ENCODE results near the gene WIPF3.
"Not testable (repeated sequence)": the region's sequence is repeated elsewhere in the genome, so short reads cannot be mapped to it uniquely, and the experiment has no call there.

Gene WIPF3

GRCh38 chr7:29878081-29878688 lies 71.9 kb downstream of the WIPF3 start:
- ATAC-seq: no peak
- Mint-ChIP-seq H3K9me3 (no peaks in the 10 kb centered on the region), H3K27ac (no peak overlapping the region), H3K36me3 (no peaks in the 10 kb centered on the region), H3K4me1 (no peaks in the 10 kb centered on the region), H3K4me3 (no peak overlapping the region)
- DNase-seq (ENCODE audit: low spot score in 2 of 2): no peak

- no peak overlapping the region for H3K27ac Mint-ChIP-seq
- H3K9me3 Mint-ChIP-seq: no peaks in the 10 kb centered on the region
- ATAC-seq (peak; percentile 60), DNase-seq (ENCODE audit: low spot score in 2 of 2) (no peak)
- H3K36me3 Mint-ChIP-seq: no peaks in the 10 kb centered on the region
- no peak overlapping the region for H3K4me3 Mint-ChIP-seq
- H3K4me1 Mint-ChIP-seq: no peaks in the 10 kb centered on the region
These were observed 73.3 kb downstream of the WIPF3 start for GRCh38 chr7:29879609-29880008.

- Mint-ChIP-seq H3K4me3 (no peak overlapping the region), H3K9me3 (no peaks in the 10 kb centered on the region), H3K4me1 (no peaks in the 10 kb centered on the region), H3K36me3 (no peaks in the 10 kb centered on the region), H3K27ac (no peak overlapping the region)
- no peak for DNase-seq (ENCODE audit: low spot score in 2 of 2)
- ATAC-seq: no peak
These were observed 75.4 kb downstream of the WIPF3 start for GRCh38 chr7:29881724-29882123.

DNA sequence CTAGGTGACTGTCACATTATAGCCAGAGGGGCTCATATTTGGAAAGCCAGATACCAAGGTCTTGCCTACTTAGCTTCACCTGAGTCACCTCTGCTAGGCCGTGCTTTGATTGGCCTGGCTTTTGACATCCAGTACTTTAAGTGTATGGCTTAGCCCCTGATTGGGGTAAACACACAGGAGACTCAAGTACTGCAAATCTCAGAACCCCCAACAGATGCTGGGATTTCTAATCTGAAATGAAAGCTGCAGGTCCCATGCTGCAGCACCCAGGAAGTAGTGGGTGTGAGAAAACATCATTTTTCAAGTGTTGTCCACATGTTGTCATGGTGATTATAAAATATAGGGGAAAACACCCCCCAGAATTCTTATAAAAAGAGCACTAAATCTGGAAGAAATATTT lies 76.2 kb downstream of the WIPF3 start:
- ATAC-seq: no peak
- Mint-ChIP-seq H3K27ac (no peak overlapping the region), H3K4me3 (no peak overlapping the region)

DNA sequence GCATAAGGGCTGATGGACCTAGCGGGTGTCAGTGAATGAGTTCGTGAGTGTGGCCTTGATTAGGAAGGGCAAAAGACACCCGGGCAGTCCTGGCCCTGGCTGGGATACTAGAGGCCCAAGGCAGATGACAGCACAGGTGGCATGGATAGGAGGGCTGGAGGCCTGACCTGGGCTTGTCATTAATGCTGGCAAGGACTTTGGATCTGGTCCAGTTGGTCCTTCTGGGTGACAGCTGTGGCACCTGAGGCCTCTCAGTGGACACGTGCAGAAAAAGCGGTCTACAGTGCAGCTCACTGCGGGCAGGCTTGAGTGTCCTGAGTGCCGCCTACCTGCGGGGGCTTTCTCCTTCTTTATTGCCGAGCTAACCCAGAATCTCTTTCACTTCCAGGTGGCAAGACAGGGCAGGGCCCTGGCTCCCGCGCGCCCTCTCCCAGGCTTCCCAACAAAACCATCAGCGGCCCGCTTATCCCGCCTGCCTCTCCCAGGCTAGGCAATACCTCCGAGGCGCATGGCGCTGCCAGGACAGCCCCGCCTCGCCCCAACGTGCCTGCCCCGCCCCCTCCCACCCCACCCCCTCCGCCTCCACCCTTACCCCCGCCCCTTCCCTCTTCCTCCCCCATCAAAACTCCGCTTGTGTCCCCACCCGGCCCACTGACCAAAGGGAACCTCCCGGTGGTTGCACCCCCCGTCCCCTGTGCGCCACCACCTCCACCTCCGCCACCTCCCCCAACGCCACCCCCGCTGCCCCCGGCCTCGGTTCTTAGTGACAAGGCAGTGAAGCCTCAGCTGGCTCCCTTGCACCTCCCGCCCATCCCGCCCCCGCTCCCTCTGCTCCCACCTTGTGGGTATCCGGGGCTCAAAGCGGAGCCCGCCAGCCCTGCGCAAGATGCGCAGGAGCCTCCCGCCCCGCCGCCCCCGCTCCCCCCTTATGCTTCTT lies 77.4 kb downstream of the WIPF3 start:
- Mint-ChIP-seq H3K27ac (no peak overlapping the region), H3K4me3 (no peak overlapping the region), H3K9me3 (no peaks in the 10 kb centered on the region), H3K4me1 (no peaks in the 10 kb centered on the region), H3K36me3 (no peaks in the 10 kb centered on the region)
- DNase-seq (ENCODE audit: low spot score in 2 of 2): no peak
- ATAC-seq: no peak

More for the DNA sequence above, 76.2 kb downstream of the WIPF3 start:
- Mint-ChIP-seq H3K36me3 (no peaks in the 10 kb centered on the region), H3K4me1 (no peaks in the 10 kb centered on the region), H3K9me3 (no peaks in the 10 kb centered on the region)
- no peak for DNase-seq (ENCODE audit: low spot score in 2 of 2)

- Mint-ChIP-seq H3K9me3 (no peaks in the 10 kb centered on the region), H3K36me3 (no peaks in the 10 kb centered on the region), H3K4me1 (no peaks in the 10 kb centered on the region), H3K27ac (no peak overlapping the region), H3K4me3 (no peak overlapping the region)
- DNase-seq (ENCODE audit: low spot score in 2 of 2) (no peak), ATAC-seq (no peak)
These were observed 78.3 kb downstream of the WIPF3 start for GRCh38 chr7:29884399-29885272.

DNA sequence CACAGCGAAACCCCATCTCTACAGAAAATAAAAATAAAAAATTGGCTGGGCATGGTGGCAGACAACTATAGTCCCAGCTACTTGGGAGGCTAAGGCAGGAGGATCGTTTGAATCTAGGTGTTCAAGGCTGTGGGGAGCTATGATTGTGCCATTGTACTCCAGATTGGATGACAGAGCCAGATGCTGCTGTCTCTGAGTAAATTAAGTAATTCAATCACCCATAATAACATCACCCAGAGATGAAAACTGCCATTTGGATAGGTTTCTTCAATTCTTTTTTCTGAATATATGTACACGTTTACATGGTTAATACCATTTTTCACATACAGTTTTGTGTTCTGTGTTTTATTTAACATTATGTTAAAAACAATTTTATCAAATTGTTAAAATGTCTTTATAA lies 79.3 kb downstream of the WIPF3 start:
- DNase-seq (ENCODE audit: low spot score in 2 of 2) (no peak), ATAC-seq (no peak)
- Mint-ChIP-seq H3K9me3 (no peaks in the 10 kb centered on the region), H3K4me3 (no peak overlapping the region), H3K27ac (no peak overlapping the region), H3K36me3 (no peaks in the 10 kb centered on the region), H3K4me1 (no peaks in the 10 kb centered on the region)

DNA sequence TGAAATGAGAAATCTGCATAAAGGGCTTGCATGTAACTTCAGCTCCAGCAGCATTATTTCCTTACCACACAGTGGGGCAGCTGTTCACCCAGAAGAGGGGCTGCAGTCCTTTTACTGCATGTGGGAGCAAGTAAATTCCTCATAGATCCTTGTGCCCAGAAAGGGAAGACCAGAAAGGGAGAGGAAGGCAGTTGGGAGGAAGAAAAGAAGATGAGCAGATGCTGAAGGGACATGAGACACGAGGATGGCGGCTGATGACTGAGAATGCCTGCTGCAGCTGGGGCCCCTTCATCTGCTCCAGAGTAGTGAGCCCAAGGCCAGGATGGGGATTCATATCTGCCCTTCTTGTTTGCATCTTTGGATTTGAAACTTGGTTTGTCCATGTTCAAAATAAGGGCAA lies 80.5 kb downstream of the WIPF3 start:
- Mint-ChIP-seq H3K36me3 (no peaks in the 10 kb centered on the region), H3K4me1 (no peaks in the 10 kb centered on the region), H3K9me3 (no peaks in the 10 kb centered on the region), H3K4me3 (no peak overlapping the region), H3K27ac (no peak overlapping the region)
- DNase-seq (ENCODE audit: low spot score in 2 of 2): no peak
- ATAC-seq: no peak

GRCh38 chr7:29888006-29888405 lies 81.7 kb downstream of the WIPF3 start:
- Mint-ChIP-seq H3K36me3 (no peaks in the 10 kb centered on the region), H3K4me3 (no peak overlapping the region), H3K4me1 (no peaks in the 10 kb centered on the region), H3K9me3 (no peaks in the 10 kb centered on the region), H3K27ac (no peak overlapping the region)
- no peak for ATAC-seq
- no peak for DNase-seq (ENCODE audit: low spot score in 2 of 2)

- Mint-ChIP-seq H3K9me3 (no peaks in the 10 kb centered on the region), H3K4me1 (no peaks in the 10 kb centered on the region), H3K4me3 (no peak overlapping the region), H3K27ac (no peak overlapping the region), H3K36me3 (no peaks in the 10 kb centered on the region)
- ATAC-seq (no peak), DNase-seq (ENCODE audit: low spot score in 2 of 2) (no peak)
These were observed 83.0 kb downstream of the WIPF3 start for GRCh38 chr7:29889288-29889687.

DNA sequence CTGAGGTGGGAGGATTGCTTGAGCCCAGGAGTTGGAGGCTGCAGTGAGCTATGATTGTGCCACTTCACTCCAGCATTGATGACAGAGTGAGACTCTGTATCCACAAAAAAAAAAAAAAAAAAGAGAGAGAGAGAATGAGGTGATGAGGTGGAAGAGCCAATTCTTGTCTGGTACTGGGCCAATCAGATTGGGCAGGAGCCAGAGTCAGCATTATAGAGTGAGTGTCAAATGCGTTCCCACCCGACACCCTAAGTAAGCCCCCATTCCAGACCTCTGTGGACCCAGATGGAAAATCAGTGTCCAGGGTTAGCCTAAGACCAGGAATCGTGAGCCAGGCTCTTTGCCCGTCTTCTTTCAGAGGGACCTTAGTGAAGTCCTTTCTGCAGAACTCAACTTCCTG lies 83.9 kb downstream of the WIPF3 start:
- no peaks in the 10 kb centered on the region for H3K36me3 Mint-ChIP-seq
- H3K9me3 Mint-ChIP-seq: no peaks in the 10 kb centered on the region
- DNase-seq (ENCODE audit: low spot score in 2 of 2): no peak
- no peak for ATAC-seq
- no peaks in the 10 kb centered on the region for H3K4me1 Mint-ChIP-seq
- H3K4me3 Mint-ChIP-seq: no peak overlapping the region
- H3K27ac Mint-ChIP-seq: no peak overlapping the region

DNA sequence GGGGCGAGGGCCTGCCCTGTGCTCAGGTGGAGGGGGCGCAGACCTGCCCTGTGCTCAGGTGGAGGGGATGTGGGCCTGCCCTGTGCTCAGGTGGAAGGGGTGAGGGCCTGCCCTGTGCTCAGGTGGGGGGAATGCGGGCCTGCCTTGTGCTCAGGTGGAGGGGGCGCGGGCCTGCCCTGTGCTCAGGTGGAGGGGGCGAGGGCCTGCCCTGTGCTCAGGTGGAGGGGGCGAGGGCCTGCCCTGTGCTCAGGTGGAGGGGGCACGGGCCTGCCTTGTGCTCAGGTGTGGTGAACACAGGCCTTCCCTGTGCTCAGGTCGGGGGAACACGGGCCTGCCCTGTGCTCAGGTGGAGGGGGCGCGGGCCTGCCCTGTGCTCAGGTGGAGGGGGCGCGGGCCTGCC lies 84.5 kb downstream of the WIPF3 start:
- not testable (repeated sequence) for DNase-seq (ENCODE audit: low spot score in 2 of 2); ATAC-seq; H3K36me3 Mint-ChIP-seq; H3K4me3 Mint-ChIP-seq; H3K9me3 Mint-ChIP-seq; H3K4me1 Mint-ChIP-seq; H3K27ac Mint-ChIP-seq

- Mint-ChIP-seq H3K36me3 (no peaks in the 10 kb centered on the region), H3K4me1 (no peaks in the 10 kb centered on the region), H3K27ac (no peak overlapping the region), H3K9me3 (no peaks in the 10 kb centered on the region), H3K4me3 (no peak overlapping the region)
- DNase-seq (ENCODE audit: low spot score in 2 of 2) (no peak), ATAC-seq (peak; percentile 17)
These were observed 85.5 kb downstream of the WIPF3 start for GRCh38 chr7:29891766-29892165.

GRCh38 chr7:29892231-29892630 lies 85.9 kb downstream of the WIPF3 start:
- H3K9me3 Mint-ChIP-seq: no peaks in the 10 kb centered on the region
- no peaks in the 10 kb centered on the region for H3K36me3 Mint-ChIP-seq
- H3K4me1 Mint-ChIP-seq: no peaks in the 10 kb centered on the region
- no peak overlapping the region for H3K27ac Mint-ChIP-seq
- DNase-seq (ENCODE audit: low spot score in 2 of 2): peak in 1 of 2 donors; percentile 33
- H3K4me3 Mint-ChIP-seq: no peak overlapping the region
- peak; percentile 9 for ATAC-seq

GRCh38 chr7:29893351-29893965 lies 87.2 kb downstream of the WIPF3 start:
- Mint-ChIP-seq H3K36me3 (no peaks in the 10 kb centered on the region), H3K4me1 (no peaks in the 10 kb centered on the region), H3K27ac (no peak overlapping the region), H3K9me3 (no peaks in the 10 kb centered on the region), H3K4me3 (no peak overlapping the region)
- ATAC-seq: no peak
- peak in 1 of 2 donors; percentile 25 for DNase-seq (ENCODE audit: low spot score in 2 of 2)
